HG03457 (cell line): ENCODE results near the gene CERS2.

Experiments
- ATAC-seq: cut with Tn5 transposase; IDR thresholded peaks from one replicate; pipeline ENCODE4 v1.9.1; 2021; ENCODE audit warnings: moderate number of reproducible peaks; ENCODE audit not compliant: unreplicated experiment

Gene CERS2

GRCh38 chr1:150997949-150998348, 23.3 kb upstream of the CERS2 start:
- ATAC-seq: no peak

GRCh38 chr1:150997126-150997872, 22.7 kb upstream of the CERS2 start:
- no peak for ATAC-seq

GRCh38 chr1:150995896-150996295, 21.3 kb upstream of the CERS2 start:
- ATAC-seq: no peak

- no peak for ATAC-seq
Measured at GRCh38 chr1:150995460-150995859, 20.8 kb upstream of the CERS2 start.

GRCh38 chr1:150994248-150994647, 19.6 kb upstream of the CERS2 start:
- no peak for ATAC-seq

- ATAC-seq: no peak
Measured at GRCh38 chr1:150992626-150993025, 18.0 kb upstream of the CERS2 start.

GRCh38 chr1:150987924-150988323, 13.3 kb upstream of the CERS2 start:
- ATAC-seq: no peak

- ATAC-seq: no peak
Measured at GRCh38 chr1:150985179-150985825, 10.7 kb upstream of the CERS2 start.

- no peak for ATAC-seq
Measured at GRCh38 chr1:150981805-150982712, 7.4 kb upstream of the CERS2 start, which contains the start of gene ANXA9. Gene ANXA9 (plus strand): TSS chr1:150982292. CDS start chr1:150983106, 814 bp downstream.

- ATAC-seq: no peak
Measured at GRCh38 chr1:150981177-150981804, 6.7 kb upstream of the CERS2 start.

- no peak for ATAC-seq
Measured at GRCh38 chr1:150979092-150980056, 4.7 kb upstream of the CERS2 start.

GRCh38 chr1:150976879-150977694, 2.5 kb upstream of the CERS2 start:
- ATAC-seq: no peak

- no peak for ATAC-seq
Measured at GRCh38 chr1:150976401-150976821, 1.8 kb upstream of the CERS2 start.

- ATAC-seq: no peak
Measured at GRCh38 chr1:150973836-150974579, 627 bp downstream of the CERS2 start.

- no peak for ATAC-seq
Measured at GRCh38 chr1:150973258-150973835, 1.3 kb downstream of the CERS2 start.

GRCh38 chr1:150972417-150972940, 2.2 kb downstream of the CERS2 start:
- ATAC-seq: no peak

GRCh38 chr1:150971583-150972416, 2.8 kb downstream of the CERS2 start:
- ATAC-seq: no peak
